H1 (cell line): Measurements from ENCODE around the gene ZBTB20. TPM values are rescaled to one million over a fixed set of nuclear protein-coding genes. Genes with fewer than 3 reads are reported as not detected.

ENCODE experiments used
- CHD7 ChIP-seq: fragments of 300-600 bp; sonication (generic); IDR thresholded peaks from 2 replicates; pipeline ENCODE4 v1.7.1; 2012; ENCODE audit warnings: low read length, moderate library complexity, mild to moderate bottlenecking, inconsistent platforms; ENCODE audit not compliant: insufficient replicate concordance
- KDM4A ChIP-seq: IDR thresholded peaks from one replicate; pipeline ENCODE4 v1.7.1; 2012; ENCODE audit warnings: low read depth, mild to moderate bottlenecking, moderate library complexity, low read length, inconsistent platforms; ENCODE audit not compliant: severe bottlenecking
- USF2 ChIP-seq: IDR thresholded peaks from 2 replicates; pipeline ENCODE4 v1.6.1; 2011; ENCODE audit warnings: low read length, improper control_type of control experiment
- polyA plus RNA-seq, 7 experiments: library from polyadenylated mRNA; depleted of rRNA in 3 of 7; stranded (reverse) in 5 of 7; unstranded in 2 of 7; fragments of >200 nt in 5 of 7; fragments of 200-250 nt in 2 of 7; gene quantifications; 1 replicate in 5 of 7; 2 replicates in 1 of 7; 4 replicates in 1 of 7; pipeline versions ENCODE4 v1.2.1 to v1.2.3, GENCODE V29; 2011 to 2013; ENCODE audit warnings: missing spikeins in 2 of 7, mixed read lengths in 2 of 7
- total RNA-seq: library from RNA; stranded (reverse); fragmentation: NEBNext Ultra II Directional; extraction: Animal tissue kit (Norgen Biotek cat#: 25700); gene quantifications from 2 replicates; pipeline ENCODE4 v1.2.1, GENCODE V29; 2021
- TF ChIP-seq, protein P1 (sequence below): IDR thresholded peaks from 2 replicates; pipeline ENCODE4 v1.6.1; 2012; ENCODE audit warnings: low read length, inconsistent platforms

Gene ZBTB20
- total and polyA plus RNA-seq, 2 of the 8 experiments (the other 6 are each of a cell fraction or from before 2014, with no cell fraction given) = 0.35 to 1.3 TPM

DNA sequence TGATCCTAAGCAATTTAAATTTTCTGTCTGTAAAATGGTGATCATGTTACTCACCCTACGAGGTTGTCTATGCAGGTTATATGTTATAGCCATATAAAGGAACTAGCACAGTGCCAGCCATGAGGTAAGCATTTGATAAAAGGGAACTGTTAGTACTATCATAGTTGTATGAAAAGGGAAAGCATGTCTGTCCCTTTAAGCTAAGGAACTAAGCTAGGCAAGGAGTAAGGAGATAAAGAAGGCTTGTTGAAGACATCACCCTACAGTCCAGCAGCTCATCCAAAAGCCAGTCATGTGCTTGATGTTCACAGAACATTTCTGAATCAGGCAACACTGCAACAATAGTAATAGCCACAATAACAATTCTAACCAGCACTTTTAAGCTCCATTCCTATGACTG is 243.9 kb downstream of the ZBTB20 start (continued):
- TF ChIP-seq, protein P1, sequence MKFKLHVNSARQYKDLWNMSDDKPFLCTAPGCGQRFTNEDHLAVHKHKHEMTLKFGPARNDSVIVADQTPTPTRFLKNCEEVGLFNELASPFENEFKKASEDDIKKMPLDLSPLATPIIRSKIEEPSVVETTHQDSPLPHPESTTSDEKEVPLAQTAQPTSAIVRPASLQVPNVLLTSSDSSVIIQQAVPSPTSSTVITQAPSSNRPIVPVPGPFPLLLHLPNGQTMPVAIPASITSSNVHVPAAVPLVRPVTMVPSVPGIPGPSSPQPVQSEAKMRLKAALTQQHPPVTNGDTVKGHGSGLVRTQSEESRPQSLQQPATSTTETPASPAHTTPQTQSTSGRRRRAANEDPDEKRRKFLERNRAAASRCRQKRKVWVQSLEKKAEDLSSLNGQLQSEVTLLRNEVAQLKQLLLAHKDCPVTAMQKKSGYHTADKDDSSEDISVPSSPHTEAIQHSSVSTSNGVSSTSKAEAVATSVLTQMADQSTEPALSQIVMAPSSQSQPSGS = no peak
- TF ChIP-seq USF2 = no peak
- no peak for TF ChIP-seq CHD7
- no peak for TF ChIP-seq KDM4A
